ENCODE results near the gene SCGN.

SCGN gene

GRCh38 chr6:25640891-25641290 is 11.1 kb upstream of the SCGN start:
- no peak for DNase-seq (ENCODE audit: low read depth)

- no peak for DNase-seq (ENCODE audit: low read depth)
Observed at GRCh38 chr6:25641377-25641776, 10.6 kb upstream of the SCGN start.

GRCh38 chr6:25641940-25642666 is 9.9 kb upstream of the SCGN start:
- no peak for DNase-seq (ENCODE audit: low read depth)

GRCh38 chr6:25642667-25643328 is 9.2 kb upstream of the SCGN start:
- DNase-seq (ENCODE audit: low read depth), result no peak

GRCh38 chr6:25645916-25646315 is 6.1 kb upstream of the SCGN start:
- no peak for DNase-seq (ENCODE audit: low read depth)

- DNase-seq (ENCODE audit: low read depth), result no peak
Observed at GRCh38 chr6:25649611-25650010, 2.4 kb upstream of the SCGN start.

GRCh38 chr6:25655723-25656122 is 3.7 kb downstream of the SCGN start:
- no peak for DNase-seq (ENCODE audit: low read depth)

- no peak for DNase-seq (ENCODE audit: low read depth)
Observed at GRCh38 chr6:25659633-25660368, 7.8 kb downstream of the SCGN start.

GRCh38 chr6:25660512-25660911 is 8.5 kb downstream of the SCGN start:
- DNase-seq (ENCODE audit: low read depth), result peak; percentile 80

GRCh38 chr6:25661129-25661779 is 9.2 kb downstream of the SCGN start:
- no peak for DNase-seq (ENCODE audit: low read depth)

- no peak for DNase-seq (ENCODE audit: low read depth)
Observed at GRCh38 chr6:25665455-25665854, 13.4 kb downstream of the SCGN start.

- no peak for DNase-seq (ENCODE audit: low read depth)
Observed at GRCh38 chr6:25669413-25669812, 17.4 kb downstream of the SCGN start.

- DNase-seq (ENCODE audit: low read depth), result no peak
Observed at GRCh38 chr6:25670208-25670607, 18.2 kb downstream of the SCGN start.

GRCh38 chr6:25670793-25671513 is 18.9 kb downstream of the SCGN start:
- no peak for DNase-seq (ENCODE audit: low read depth)

GRCh38 chr6:25671652-25672051 is 19.6 kb downstream of the SCGN start:
- DNase-seq (ENCODE audit: low read depth), result no peak

- no peak for DNase-seq (ENCODE audit: low read depth)
Observed at GRCh38 chr6:25675167-25675566, 23.2 kb downstream of the SCGN start.

- no peak for DNase-seq (ENCODE audit: low read depth)
Observed at GRCh38 chr6:25676775-25677174, 24.8 kb downstream of the SCGN start.

GRCh38 chr6:25681848-25682247 is 29.8 kb downstream of the SCGN start:
- DNase-seq (ENCODE audit: low read depth), result no peak

GRCh38 chr6:25682324-25682723 is 30.3 kb downstream of the SCGN start:
- DNase-seq (ENCODE audit: low read depth), result no peak

GRCh38 chr6:25684565-25684964 is 32.5 kb downstream of the SCGN start:
- no peak for DNase-seq (ENCODE audit: low read depth)

- DNase-seq (ENCODE audit: low read depth), result no peak
Observed at GRCh38 chr6:25685251-25685650, 33.2 kb downstream of the SCGN start.

GRCh38 chr6:25685896-25686295 is 33.9 kb downstream of the SCGN start:
- no peak for DNase-seq (ENCODE audit: low read depth)
